ENCODE data around the gene NCOA7. TPM values are rescaled to one million over a fixed set of nuclear protein-coding genes. Genes with fewer than 3 reads are reported as not detected.
A peak's percentile ranks its signal among the peaks of the same experiment; 100 is the strongest.

NCOA7 gene
- total and polyA plus RNA-seq, 9 of the 15 experiments (the other 6 are each of a cell fraction or from before 2014, with no cell fraction given), result 5.8 to 14.6 (median 9.3) TPM

DNA sequence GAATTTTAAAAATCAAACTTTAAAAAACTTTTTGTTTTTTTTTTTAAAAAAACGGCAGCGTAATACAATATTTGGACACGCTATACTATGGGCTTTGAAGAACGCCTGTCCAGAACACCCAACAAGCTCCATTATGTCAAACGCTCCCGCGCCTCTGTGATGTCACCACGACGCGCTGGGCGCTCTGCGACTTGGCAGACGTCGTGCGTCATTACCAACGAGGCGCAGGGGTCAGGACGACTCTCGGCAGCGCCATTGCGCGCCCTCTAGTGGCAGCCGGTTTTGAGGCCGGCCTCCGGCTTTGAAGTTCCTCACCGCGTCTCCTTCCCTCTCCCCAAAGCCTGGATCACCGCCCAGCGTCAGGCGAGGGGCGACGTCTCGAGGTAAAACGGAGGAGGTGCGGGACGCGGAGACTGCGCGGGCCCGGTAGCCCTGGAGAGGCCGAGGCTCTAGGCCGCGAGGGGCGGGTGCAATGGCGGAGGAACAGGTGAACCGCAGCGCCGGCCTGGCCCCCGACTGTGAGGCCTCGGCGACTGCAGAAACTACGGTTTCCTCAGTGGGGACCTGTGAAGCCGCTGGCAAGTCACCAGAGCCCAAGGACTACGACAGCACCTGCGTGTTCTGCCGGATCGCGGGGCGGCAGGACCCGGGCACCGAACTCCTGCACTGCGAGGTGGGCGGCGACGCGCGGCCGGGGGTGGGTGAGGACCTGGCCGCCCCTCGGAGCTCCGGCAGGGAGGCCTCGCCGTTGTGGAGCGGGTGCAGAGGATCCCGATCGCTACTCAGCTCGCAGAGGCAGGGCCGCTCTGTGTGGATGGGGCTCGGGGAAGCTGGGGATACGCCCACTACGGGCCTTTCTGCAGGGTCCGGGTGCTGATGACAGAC is 166.0 kb downstream of the NCOA7 start, which contains the start of gene HINT3:
Gene HINT3, plus strand, starts transcription at position 265 of the 885 bp plus-strand sequence. Its CDS starts 208 bp downstream, at position 473.
- Histone ChIP-seq H3K36me3 (ENCODE audit: control insufficient read depth, insufficient read depth, low read length) (peaks cover 3% of the 10 kb centered on the region; the same call in 2 of the 3 replicates), H3K9me1 (ENCODE audit: control insufficient read depth, insufficient read depth, low read length) (no peaks in the 10 kb centered on the region), H3K27me3 (ENCODE audit: control insufficient read depth in 2 of 2, insufficient read depth in 2 of 2, low read length in 2 of 2) (no peaks in the 10 kb centered on the region), H3K4me3 (peak within 1 kb of the TSS; percentile 86), H2AFZ (ENCODE audit: low read depth, low read length) (peak within 1 kb of the TSS; percentile 96), H3K27ac (ENCODE audit: extremely low read depth, low read depth, low read length) (peak within 1 kb of the TSS; percentile 89), H3K79me2 (ENCODE audit: control insufficient read depth, insufficient read depth, low read length) (peaks cover 33% of the 10 kb centered on the region), H3K9me3 (replicated peaks; ENCODE audit: control insufficient read depth, insufficient read depth, low read depth, low read length) (no peaks in the 10 kb centered on the region), H3K9ac (ENCODE audit: insufficient read depth in 1 of 2, low read depth in 2 of 2, low read length in 2 of 2) (peak within 1 kb of the TSS; percentile 86 to 91), H3K4me2 (ENCODE audit: insufficient read depth, low read length) (peak within 1 kb of the TSS; percentile 88), H3K4me1 (replicated peaks in 1 of 2; ENCODE audit: control insufficient read depth in 2 of 2, insufficient read depth in 2 of 2, low read length in 2 of 2) (peaks cover 30 to 34% of the 10 kb centered on the region in 2 experiments; a peak in 4 of 5 replicates), H4K20me1 (replicated peaks; ENCODE audit: control insufficient read depth, insufficient read depth, low read length) (no peaks in the 10 kb centered on the region)
- WGBS (ENCODE audit: insufficient coverage, low coverage, missing lambda C conversion rate), result under 1% methylated on average over 74 of the region's 82 CpGs
- peak; percentile 96 for FAIRE-seq
- POLR2A ChIA-PET, result interaction anchor here (0.5 to 3.8 kb wide), 25 partner anchors 9 to 727 kb away, joined by 3 to 26 read pairs (median 4); partner anchors contain the start of genes NCOA7 and TRMT11
- ATAC-seq, result peak; percentile 86
- intact Hi-C loops (cut with micrococcal nuclease), result loop anchor here (1.0 to 5.0 kb wide), 9 partner anchors 18 to 649 kb away; no protein-coding TSS in a partner anchor
- peak; percentile 84 to 100 (median 88) for DNase-seq (ENCODE audit: extremely low read depth in 1 of 4, low spot score in 3 of 4)
- in situ Hi-C loops (cut with MboI), result loop anchor here (5.0 kb wide), 1 partner anchor 99 kb away; no protein-coding TSS in a partner anchor
- BruUV-seq (replicated peaks), result no TSS peak
- CTCF ChIA-PET (ENCODE audit: low intra/inter-chr PET ratio), result interaction anchor here (0.6 to 1.9 kb wide), 7 partner anchors 17 to 177 kb away, joined by 3 to 16 read pairs (median 7); no protein-coding TSS in a partner anchor
- TF ChIP-seq POLR2AphosphoS2 (IDR thresholded peaks at IDR 0.05; ENCODE audit: low read length) (no peak), GMEB1 (CRISPR knock-in tag; IDR thresholded peaks at IDR 0.05) (peak; percentile 99), MBD2 (IDR thresholded peaks at IDR 0.05; ENCODE audit: borderline replicate concordance, low read depth) (peak; percentile 82), RBBP5 (IDR thresholded peaks at IDR 0.05; ENCODE audit: borderline replicate concordance, insufficient read depth, low read length, poor library complexity, severe bottlenecking) (peak; percentile 77), DMBX1 (CRISPR knock-in tag; IDR thresholded peaks at IDR 0.05; ENCODE audit: borderline replicate concordance) (0 out of 2 replicates have a peak, but pooled peaks have one; percentile 58), MCM7 (IDR thresholded peaks at IDR 0.05) (no peak), TCF3 (CRISPR knock-in tag; IDR thresholded peaks at IDR 0.05) (peak; percentile 69), CHCHD3 (CRISPR knock-in tag; IDR thresholded peaks at IDR 0.05) (no peak), CREB1 (IDR thresholded peaks at IDR 0.05) (peak; percentile 99), CREB1 (CRISPR knock-in tag; IDR thresholded peaks at IDR 0.05) (peak; percentile 98), HMG20B (CRISPR knock-in tag; IDR thresholded peaks at IDR 0.05) (no peak), ZNF197 (CRISPR knock-in tag; IDR thresholded peaks at IDR 0.05; ENCODE audit: low read depth) (peak; percentile 67; the same call in 1 of the 2 replicates), ID3 (CRISPR knock-in tag; IDR thresholded peaks at IDR 0.05) (no peak), ID3 (tag; IDR thresholded peaks at IDR 0.05) (peak; percentile 71; the same call in 1 of the 2 replicates), THAP7 (CRISPR knock-in tag; IDR thresholded peaks at IDR 0.05) (peak; percentile 14; the same call in 1 of the 2 replicates)
- TF ChIP-seq, protein P1, sequence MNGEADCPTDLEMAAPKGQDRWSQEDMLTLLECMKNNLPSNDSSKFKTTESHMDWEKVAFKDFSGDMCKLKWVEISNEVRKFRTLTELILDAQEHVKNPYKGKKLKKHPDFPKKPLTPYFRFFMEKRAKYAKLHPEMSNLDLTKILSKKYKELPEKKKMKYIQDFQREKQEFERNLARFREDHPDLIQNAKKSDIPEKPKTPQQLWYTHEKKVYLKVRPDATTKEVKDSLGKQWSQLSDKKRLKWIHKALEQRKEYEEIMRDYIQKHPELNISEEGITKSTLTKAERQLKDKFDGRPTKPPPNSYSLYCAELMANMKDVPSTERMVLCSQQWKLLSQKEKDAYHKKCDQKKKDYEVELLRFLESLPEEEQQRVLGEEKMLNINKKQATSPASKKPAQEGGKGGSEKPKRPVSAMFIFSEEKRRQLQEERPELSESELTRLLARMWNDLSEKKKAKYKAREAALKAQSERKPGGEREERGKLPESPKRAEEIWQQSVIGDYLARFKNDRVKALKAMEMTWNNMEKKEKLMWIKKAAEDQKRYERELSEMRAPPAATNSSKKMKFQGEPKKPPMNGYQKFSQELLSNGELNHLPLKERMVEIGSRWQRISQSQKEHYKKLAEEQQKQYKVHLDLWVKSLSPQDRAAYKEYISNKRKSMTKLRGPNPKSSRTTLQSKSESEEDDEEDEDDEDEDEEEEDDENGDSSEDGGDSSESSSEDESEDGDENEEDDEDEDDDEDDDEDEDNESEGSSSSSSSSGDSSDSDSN (IDR thresholded peaks at IDR 0.05; ENCODE audit: borderline replicate concordance in 1 of 2, low read depth in 2 of 2, low read length in 2 of 2), result peak; percentile 80 to 87
